NCI-H2029 (cell line): ENCODE data around the gene SKAP1.
A peak's percentile ranks its signal among the peaks of the same experiment; 100 is the strongest.

ENCODE experiments used
- DNase-seq: peaks from one replicate; lab custom pipeline; 2025; lab: John Stamatoyannopoulos, UW

SKAP1 gene

GRCh38 chr17:48104440-48104839, 325.6 kb downstream of the SKAP1 start:
- no peak for DNase-seq

- DNase-seq, result no peak
Measured at GRCh38 chr17:48102798-48103715, 327.0 kb downstream of the SKAP1 start.

- DNase-seq, result no peak
Measured at GRCh38 chr17:48102043-48102750, 327.8 kb downstream of the SKAP1 start.

GRCh38 chr17:48101012-48101720, 328.8 kb downstream of the SKAP1 start, which contains the start of gene CBX1:
Gene CBX1, minus strand, starts transcription at chr17:48101478. Its CDS starts 24,474 bp downstream, at chr17:48077004.
- peak; percentile 92 for DNase-seq

- peak; percentile 58 for DNase-seq
Measured at GRCh38 chr17:48100591-48101011, 329.4 kb downstream of the SKAP1 start.

- DNase-seq, result no peak
Measured at GRCh38 chr17:48100160-48100559, 329.9 kb downstream of the SKAP1 start.

GRCh38 chr17:48095611-48096010, 334.4 kb downstream of the SKAP1 start:
- no peak for DNase-seq

- DNase-seq, result peak; percentile 67
Measured at GRCh38 chr17:48093341-48094045, 336.5 kb downstream of the SKAP1 start.

- no peak for DNase-seq
Measured at GRCh38 chr17:48084932-48085331, 345.1 kb downstream of the SKAP1 start.
